T-helper 2 cell treated with Interferon-gamma antibody and Interleukin-4, amounts not matched to agents 100 ng/mL and 5 ng/mL, for 36 hours (primary cell): ENCODE measurements around the gene SMIM27. TPM values are rescaled to one million over a fixed set of nuclear protein-coding genes. Genes with fewer than 3 reads are reported as not detected.
"Not testable (repeated sequence)": the region's sequence is repeated elsewhere in the genome, so short reads cannot be mapped to it uniquely, and the experiment has no call there.

ENCODE experiments used
- intact Hi-C: fragments of 100-400 bp; cut with micrococcal nuclease; formaldehyde crosslinking; loops from one replicate; pipeline ENCODE4 v1.15.1; 2023
- total RNA-seq: library from RNA; stranded (reverse); gene quantifications from 2 replicates; pipeline ENCODE4 v1.2.3, GENCODE V29; 2022

SMIM27 gene
- total RNA-seq = 7.8 and 11.9 TPM in 2 replicates

GRCh38 chr9:32552172-32552872 is at the start of gene SMIM27, which contains the start of gene TOPORS:
Gene SMIM27, plus strand, starts transcription at chr9:32552327. Its CDS starts 108 bp downstream, at chr9:32552435.
Gene TOPORS, minus strand, starts transcription at chr9:32552586. Its CDS starts 150 bp downstream, at chr9:32552436.
- intact Hi-C loops = loop anchor here (1.0 to 5.0 kb wide), 5 partner anchors 20 to 1265 kb away; partner anchors contain the start of genes ACO1, B4GALT1 and UBE2R2

GRCh38 chr9:32502464-32502863 is 49.7 kb upstream of the SMIM27 start:
- intact Hi-C loops = no loop called here

- intact Hi-C loops = no loop called here
These were observed 49.1 kb upstream of the SMIM27 start for GRCh38 chr9:32503008-32503407.

- intact Hi-C loops = no loop called here
These were observed 43.4 kb upstream of the SMIM27 start for GRCh38 chr9:32508728-32509127.

GRCh38 chr9:32516241-32516640 is 35.9 kb upstream of the SMIM27 start:
- intact Hi-C loops = no loop called here

GRCh38 chr9:32518276-32518675 is 33.9 kb upstream of the SMIM27 start:
- intact Hi-C loops = no loop called here

- intact Hi-C loops = no loop called here
These were observed 28.2 kb upstream of the SMIM27 start for GRCh38 chr9:32523910-32524309.

GRCh38 chr9:32524558-32524891 is 27.6 kb upstream of the SMIM27 start:
- intact Hi-C loops = not testable (repeated sequence)

- intact Hi-C loops = no loop called here
These were observed 27.0 kb upstream of the SMIM27 start for GRCh38 chr9:32524892-32525708.

GRCh38 chr9:32525709-32526030 is 26.5 kb upstream of the SMIM27 start:
- intact Hi-C loops = loop anchor here (1.0 kb wide), 4 partner anchors 26 to 146 kb away; partner anchors contain the start of genes ACO1 and NDUFB6

- intact Hi-C loops = loop anchor here (1.0 kb wide), 4 partner anchors 25 to 147 kb away; partner anchors contain the start of genes ACO1 and NDUFB6
These were observed 26.0 kb upstream of the SMIM27 start, which contains the start of gene RIGI for GRCh38 chr9:32526041-32526706. Gene RIGI, minus strand, starts transcription at chr9:32526196. Its CDS starts 30 bp downstream, at chr9:32526166.

GRCh38 chr9:32526707-32527048 is 25.4 kb upstream of the SMIM27 start:
- intact Hi-C loops = loop anchor here (1.0 kb wide), 4 partner anchors 25 to 147 kb away; partner anchors contain the start of genes ACO1 and NDUFB6

GRCh38 chr9:32533336-32533735 is 18.8 kb upstream of the SMIM27 start:
- intact Hi-C loops = loop anchor here (10.0 kb wide), 1 partner anchor 69 kb away; no protein-coding TSS in a partner anchor

- intact Hi-C loops = loop anchor here (10.0 kb wide), 1 partner anchor 69 kb away; no protein-coding TSS in a partner anchor
These were observed 18.3 kb upstream of the SMIM27 start for GRCh38 chr9:32533816-32534215.

GRCh38 chr9:32543047-32543446 is 9.1 kb upstream of the SMIM27 start:
- intact Hi-C loops = no loop called here

- intact Hi-C loops = no loop called here
These were observed 6.2 kb upstream of the SMIM27 start for GRCh38 chr9:32545884-32546283.

GRCh38 chr9:32548213-32548612 is 3.9 kb upstream of the SMIM27 start:
- intact Hi-C loops = not testable (repeated sequence)

GRCh38 chr9:32550150-32550561 is 2.0 kb upstream of the SMIM27 start:
- intact Hi-C loops = loop anchor here (2.0 to 5.0 kb wide), 2 partner anchors 527 to 1267 kb away; partner anchors contain the start of genes SMU1 and UBE2R2

GRCh38 chr9:32550562-32551275 is 1.4 kb upstream of the SMIM27 start:
- intact Hi-C loops = loop anchor here (1.0 to 5.0 kb wide), 5 partner anchors 24 to 1267 kb away; partner anchors contain the start of genes APTX, DNAJA1, RIGI and SMU1

GRCh38 chr9:32551276-32552051 is 663 bp upstream of the SMIM27 start:
- intact Hi-C loops = loop anchor here (1.0 to 5.0 kb wide), 9 partner anchors 21 to 1266 kb away; partner anchors contain the start of genes ACO1, APTX, B4GALT1 and DNAJA1
